T-helper 22 cell (primary cell): ENCODE data around the gene PPP1R3C.

ENCODE experiments used
- DNase-seq: peaks from one replicate; pipeline ENCODE4 v3.0.0-alpha.2; 2020; ENCODE audit warnings: low read depth

PPP1R3C gene

DNA sequence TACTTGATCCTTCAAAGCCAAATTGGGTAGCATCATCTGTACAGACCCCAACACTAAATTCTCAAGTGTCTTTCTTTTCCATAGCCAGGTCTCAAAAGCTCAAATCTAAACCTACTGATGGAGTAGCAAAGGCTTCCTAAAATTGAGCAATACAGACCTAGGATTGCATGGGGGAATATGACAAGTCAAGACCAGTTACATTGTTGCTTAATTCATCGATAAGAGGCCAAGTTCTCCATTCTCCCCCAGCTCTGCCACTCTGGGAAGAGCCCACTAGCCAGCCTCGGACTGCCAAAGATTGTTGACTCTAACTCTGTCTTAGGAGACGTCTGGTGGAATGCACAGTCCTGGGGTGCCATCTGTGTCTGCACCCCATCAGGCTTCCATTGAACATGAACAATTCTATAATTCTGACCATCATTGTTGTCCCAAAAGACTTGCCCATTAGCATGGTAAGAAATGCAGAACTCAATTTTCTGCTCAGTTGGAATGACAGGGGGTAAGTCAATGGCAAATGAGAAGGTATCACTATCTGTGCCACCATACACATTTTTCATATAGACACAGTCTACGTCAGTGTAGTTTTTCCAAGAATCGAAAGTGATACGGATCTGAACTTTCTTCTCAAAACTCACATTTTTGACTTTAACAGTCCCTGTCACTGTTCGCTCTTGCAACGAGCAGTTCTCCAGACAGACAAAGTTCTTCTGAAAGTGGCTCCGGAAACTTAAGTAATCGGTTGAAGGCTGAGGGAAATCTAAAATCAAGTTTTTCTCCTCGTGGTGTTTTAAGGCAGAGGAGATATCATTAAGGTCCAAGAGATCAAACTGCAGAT lies 2.9 kb downstream of the PPP1R3C start:
- DNase-seq = no peak

DNA sequence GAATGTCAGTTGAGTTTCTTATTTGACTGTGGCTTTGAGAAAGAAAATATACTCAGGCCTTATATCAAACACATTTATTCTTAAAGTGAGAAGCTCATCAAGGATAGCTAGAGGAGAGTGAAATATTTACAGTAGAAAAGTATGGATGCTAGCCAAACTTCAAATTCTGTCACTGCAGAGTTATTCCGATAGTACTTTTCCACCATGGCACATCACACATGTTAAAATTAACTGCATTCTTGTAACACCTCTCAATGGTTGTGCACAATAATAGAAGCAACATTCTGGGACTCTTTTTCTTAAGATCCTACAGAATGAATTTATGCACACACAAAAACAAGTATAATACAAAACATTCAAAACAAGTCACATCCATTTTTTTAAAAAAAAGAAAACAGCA lies 4.5 kb downstream of the PPP1R3C start:
- no peak for DNase-seq

- no peak for DNase-seq
These were observed 5.3 kb downstream of the PPP1R3C start for GRCh38 chr10:91627344-91628102.

DNA sequence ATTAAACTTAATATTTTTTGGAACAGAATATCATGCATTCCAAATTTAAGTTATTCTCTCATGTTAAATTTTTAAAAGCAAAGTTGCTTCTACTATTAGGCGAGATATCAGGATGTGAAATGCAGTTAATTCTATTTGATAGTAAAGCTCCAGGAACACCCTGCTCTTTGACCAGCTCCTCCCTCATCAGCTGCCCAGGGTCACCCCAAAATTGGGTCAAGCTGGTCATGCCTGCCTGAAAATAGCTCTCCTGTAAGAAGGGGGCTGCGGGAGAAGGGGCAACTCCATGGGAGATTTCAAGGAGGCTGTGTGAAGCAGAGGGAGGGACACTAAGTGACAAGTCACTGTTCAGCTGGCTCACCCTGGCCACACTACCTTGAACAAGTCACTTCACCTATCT lies 5.9 kb downstream of the PPP1R3C start:
- DNase-seq = no peak

GRCh38 chr10:91624633-91625032 lies 8.2 kb downstream of the PPP1R3C start:
- no peak for DNase-seq

DNA sequence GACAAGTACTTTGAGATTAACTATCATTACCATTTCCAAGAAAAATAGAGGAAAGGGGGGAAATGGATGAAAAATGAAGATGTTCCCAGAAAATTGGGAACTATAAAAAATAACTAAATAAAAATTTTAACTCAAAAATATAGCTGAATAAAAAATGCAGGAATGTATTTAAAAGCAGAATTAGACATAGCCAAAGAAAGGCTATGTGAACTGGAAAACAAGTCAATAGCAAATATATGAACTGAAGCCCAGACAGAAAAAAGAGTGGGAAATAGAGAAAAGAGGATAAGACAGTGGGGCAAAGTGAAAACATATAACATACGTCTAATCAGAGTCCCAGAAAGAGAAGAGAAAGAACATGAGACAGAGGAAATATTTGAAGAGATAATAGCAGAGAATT lies 10.3 kb downstream of the PPP1R3C start:
- DNase-seq = no peak

DNA sequence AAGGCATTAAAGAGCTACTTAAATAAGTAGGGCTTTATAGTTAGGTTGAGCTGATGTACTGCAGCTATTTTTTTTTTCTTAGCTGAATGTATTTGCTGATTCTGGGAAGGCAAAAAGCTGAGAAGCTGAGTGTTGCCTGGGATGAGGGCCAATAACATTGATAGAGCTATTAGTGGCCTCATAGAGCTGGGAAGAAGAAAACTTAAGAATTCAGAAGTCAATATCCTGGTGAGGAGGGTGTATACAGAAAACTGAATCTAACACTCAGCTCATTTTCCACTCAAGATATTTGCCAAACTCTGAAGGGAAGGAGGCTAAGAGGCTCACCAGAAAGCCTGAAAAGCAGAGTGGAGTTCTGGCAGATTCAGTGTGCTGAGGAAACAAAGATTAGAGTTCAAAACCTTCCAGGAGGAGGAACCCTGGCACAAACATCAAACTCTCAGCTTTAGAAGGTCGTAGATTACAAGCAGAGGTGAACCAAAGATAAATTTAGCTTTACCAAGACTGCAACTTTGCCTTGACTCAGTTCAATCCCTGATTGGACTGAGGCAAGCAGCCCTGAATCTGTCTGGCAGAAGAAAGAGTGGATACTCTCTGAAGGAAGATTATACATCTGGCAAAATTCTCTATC lies 11.3 kb downstream of the PPP1R3C start:
- no peak for DNase-seq

DNA sequence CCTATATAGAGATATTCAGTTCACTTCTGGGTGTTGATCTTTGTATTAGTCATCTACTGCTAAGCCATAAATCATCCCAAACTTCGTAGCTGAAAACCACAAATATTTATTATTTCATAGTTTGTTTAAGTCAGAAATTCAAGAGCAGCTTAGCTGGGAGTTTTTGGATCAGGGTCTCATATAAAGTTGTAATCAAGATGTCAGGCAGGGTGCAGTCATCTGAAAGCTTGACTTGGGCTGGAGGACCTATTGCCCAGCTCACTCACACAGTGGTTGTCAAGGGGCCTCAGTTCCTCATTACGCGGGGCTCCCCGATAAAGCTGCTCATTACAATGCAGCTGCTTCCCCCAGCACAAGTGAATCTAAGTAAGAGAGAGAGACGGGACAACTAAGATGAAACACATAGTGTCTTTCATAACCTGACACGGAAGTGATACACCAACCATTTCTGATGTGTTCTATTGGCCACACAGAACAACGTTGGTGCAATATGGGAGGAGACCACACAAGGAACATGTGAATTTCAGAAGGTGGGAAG lies 15.7 kb downstream of the PPP1R3C start:
- no peak for DNase-seq

- DNase-seq = no peak
These were observed 16.7 kb downstream of the PPP1R3C start for GRCh38 chr10:91616137-91616536.

DNA sequence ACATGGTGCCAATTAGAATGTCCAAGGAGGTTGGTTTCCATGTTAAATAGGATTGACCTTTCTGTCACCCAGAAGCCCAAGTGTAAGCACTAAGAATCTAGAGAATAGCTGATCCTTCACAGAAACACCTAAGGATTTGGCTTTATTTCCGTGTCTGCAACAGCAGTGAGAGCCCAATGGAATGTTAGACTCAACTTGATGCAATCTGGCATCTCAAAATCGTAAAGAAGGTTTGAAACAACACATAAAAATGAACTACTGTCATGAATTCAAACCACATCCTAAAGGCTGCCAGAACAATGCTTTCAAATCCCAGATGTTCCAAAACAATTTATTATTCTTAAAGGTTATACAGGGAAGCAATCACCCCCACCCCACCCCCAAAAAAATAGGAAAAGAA lies 18.6 kb downstream of the PPP1R3C start:
- no peak for DNase-seq

- DNase-seq = no peak
These were observed 19.3 kb downstream of the PPP1R3C start for GRCh38 chr10:91613411-91614187.

DNA sequence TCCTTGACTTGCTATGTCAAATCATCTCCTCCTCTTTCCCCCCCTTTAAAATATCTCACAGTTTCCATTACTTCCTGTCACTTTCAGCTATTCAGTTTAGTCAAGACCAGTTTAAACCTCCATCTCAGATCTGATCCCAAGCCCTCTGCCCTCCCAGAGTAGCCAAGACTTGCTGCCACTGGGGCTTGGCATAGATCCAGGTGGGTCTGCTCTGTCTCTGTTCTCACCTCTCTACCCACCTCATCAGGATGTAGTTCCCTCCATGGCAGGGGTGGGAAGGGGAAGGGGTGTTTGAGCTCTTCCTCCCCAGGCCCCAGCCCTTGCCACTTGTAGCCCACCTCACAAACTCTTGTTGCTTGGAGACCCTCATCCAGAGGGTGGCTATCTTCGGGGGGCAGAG lies 22.0 kb downstream of the PPP1R3C start:
- DNase-seq = no peak

GRCh38 chr10:91610444-91610843 lies 22.4 kb downstream of the PPP1R3C start:
- DNase-seq = no peak

GRCh38 chr10:91607646-91608403 lies 25.0 kb downstream of the PPP1R3C start:
- DNase-seq = no peak

DNA sequence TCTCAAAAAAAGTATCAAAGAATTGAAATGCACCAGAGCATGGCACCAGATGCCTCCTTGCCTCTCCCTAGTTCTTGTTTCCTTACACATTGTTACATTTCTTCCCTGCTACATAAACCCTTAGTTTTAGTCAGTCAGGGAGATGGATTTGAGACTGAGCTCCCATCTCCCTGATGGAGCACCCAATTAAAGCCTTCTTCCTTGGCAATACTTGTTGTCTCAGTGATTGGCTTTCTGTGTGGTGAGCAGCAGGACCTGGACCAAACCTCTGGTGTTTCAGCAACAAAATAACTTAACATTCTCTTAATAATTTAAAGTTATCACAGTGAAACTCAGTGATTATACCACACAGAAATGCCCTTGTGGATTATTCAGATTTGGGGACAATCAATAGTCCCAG lies 26.9 kb downstream of the PPP1R3C start:
- DNase-seq = no peak

GRCh38 chr10:91604553-91605534 lies 28.0 kb downstream of the PPP1R3C start:
- no peak for DNase-seq

GRCh38 chr10:91603931-91604331 lies 28.9 kb downstream of the PPP1R3C start:
- DNase-seq = no peak

GRCh38 chr10:91602868-91603568 lies 29.9 kb downstream of the PPP1R3C start:
- DNase-seq = no peak

DNA sequence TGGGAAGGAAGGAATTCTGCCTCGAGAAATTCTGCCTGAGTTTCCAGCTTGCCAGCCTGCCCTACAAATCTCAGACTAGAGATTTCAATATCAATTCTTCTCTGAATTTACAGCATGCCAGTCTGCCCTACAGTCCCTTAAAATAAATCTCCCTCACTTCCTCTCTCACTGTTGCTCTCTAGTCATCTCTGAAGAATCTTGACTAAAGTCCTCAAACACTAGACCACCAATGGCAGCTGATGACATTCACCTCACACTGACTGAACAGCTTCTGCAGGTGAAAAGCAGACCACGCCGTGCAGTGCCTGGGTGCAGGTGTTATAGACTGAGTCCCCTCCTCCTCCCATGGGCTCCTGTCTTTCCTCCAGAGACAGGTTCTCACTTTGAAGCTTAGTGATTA lies 30.4 kb downstream of the PPP1R3C start:
- DNase-seq = no peak
